Mesendoderm (in vitro differentiated cells): ENCODE results near the gene GPATCH3.
A peak's percentile ranks its signal among the peaks of the same experiment; 100 is the strongest.

Experiments
- DNase-seq: peaks from one replicate; pipeline ENCODE4 v3.0.0; 2013
- H2AK5ac ChIP-seq: 2 replicates; pipeline ENCODE4 v1.6.1; 2013; ENCODE audit warnings: low read length, inconsistent platforms
- H2BK120ac ChIP-seq: 2 replicates; pipeline ENCODE4 v1.6.1; 2013; ENCODE audit warnings: low read depth, mild to moderate bottlenecking, low read length, moderate library complexity, mixed read lengths
- H2BK15ac ChIP-seq: replicated peaks from 2 replicates; pipeline ENCODE4 v1.6.1; 2013; ENCODE audit warnings: low read depth, mild to moderate bottlenecking, moderate library complexity
- H2BK5ac ChIP-seq: 2 replicates; pipeline ENCODE4 v1.6.1; 2013; ENCODE audit warnings: low read length, inconsistent platforms
- H3K18ac ChIP-seq: 2 replicates; pipeline ENCODE4 v1.6.1; 2013; ENCODE audit warnings: mild to moderate bottlenecking, low read length, mixed read lengths
- H3K23ac ChIP-seq: one replicate; pipeline ENCODE4 v1.6.1; 2013; ENCODE audit warnings: low read length
- H3K27ac ChIP-seq: 2 replicates; pipeline ENCODE4 v1.5.1; 2013; ENCODE audit warnings: low read depth, mild to moderate bottlenecking, inconsistent platforms, low read length, moderate library complexity
- H3K27me3 ChIP-seq: 2 replicates; pipeline ENCODE4 v1.6.1; 2013; ENCODE audit warnings: low read length, control low read depth, mild to moderate bottlenecking, inconsistent platforms; ENCODE audit not compliant: insufficient read depth, poor library complexity
- H3K36me3 ChIP-seq: 2 replicates; pipeline ENCODE4 v1.6.1; 2013; ENCODE audit warnings: low read length, inconsistent platforms; ENCODE audit not compliant: control insufficient read depth, insufficient read depth
- H3K4ac ChIP-seq: one replicate; pipeline ENCODE4 v1.6.1; 2013; ENCODE audit warnings: low read depth, mild to moderate bottlenecking, low read length, moderate library complexity
- H3K4me1 ChIP-seq: 2 replicates; pipeline ENCODE4 v1.6.1; 2013; ENCODE audit warnings: low read depth, low read length, inconsistent platforms; ENCODE audit not compliant: control insufficient read depth
- H3K4me2 ChIP-seq: 2 replicates; pipeline ENCODE4 v1.6.1; 2013; ENCODE audit warnings: low read length
- H3K4me3 ChIP-seq: 2 replicates; pipeline ENCODE4 v1.5.1; 2013; ENCODE audit warnings: mild to moderate bottlenecking, low read length
- H3K56ac ChIP-seq: one replicate; pipeline ENCODE4 v1.6.1; 2013; ENCODE audit warnings: low read length
- H3K79me1 ChIP-seq: 2 replicates; pipeline ENCODE4 v1.6.1; 2013; ENCODE audit warnings: low read length, inconsistent platforms
- H3K79me2 ChIP-seq: 2 replicates; pipeline ENCODE4 v1.6.1; 2013; ENCODE audit warnings: mild to moderate bottlenecking, low read length; ENCODE audit not compliant: control insufficient read depth, insufficient read depth
- H3K9ac ChIP-seq: 2 replicates; pipeline ENCODE4 v1.6.1; 2013; ENCODE audit warnings: low read length, inconsistent platforms
- H4K5ac ChIP-seq: one replicate; pipeline ENCODE4 v1.6.1; 2013; ENCODE audit warnings: low read length
- H4K8ac ChIP-seq: one replicate; pipeline ENCODE4 v1.6.1; 2013; ENCODE audit warnings: low read depth, mild to moderate bottlenecking, control low read depth, low read length, moderate library complexity
- WGBS: extraction: QIAGEN DNeasy Blood & Tissue Kit; methylation state at CpG from one replicate; pipeline ENCODE4 v1.1.7; 2013; ENCODE audit warnings: low lambda C conversion rate, missing lambda C conversion rate; ENCODE audit not compliant: insufficient coverage; ENCODE audit errors: extremely low coverage; 5-methylcytosine and 5-hydroxymethylcytosine counted together

GPATCH3 gene

GRCh38 chr1:26912147-26912490, 11.9 kb upstream of the GPATCH3 start:
- WGBS = no CpG with 5 or more reads among the region's 2 CpGs
- no peak overlapping the region for H3K9ac ChIP-seq

GRCh38 chr1:26911399-26912146, 11.3 kb upstream of the GPATCH3 start:
- DNase-seq = no peak
- H3K4me1 ChIP-seq = no peaks in the 10 kb centered on the region
- no peak overlapping the region for H2BK120ac ChIP-seq
- no peak overlapping the region for H3K4ac ChIP-seq
- no peak overlapping the region for H3K18ac ChIP-seq
- H3K36me3 ChIP-seq = no peaks in the 10 kb centered on the region
- no peak overlapping the region for H3K4me2 ChIP-seq
- H3K56ac ChIP-seq = no peak overlapping the region
- H3K27me3 ChIP-seq = no peaks in the 10 kb centered on the region
- no peak overlapping the region for H3K9ac ChIP-seq
- no peaks in the 10 kb centered on the region for H3K79me2 ChIP-seq
- no peak overlapping the region for H4K5ac ChIP-seq
- H3K4me3 ChIP-seq = no peak overlapping the region
- H2BK5ac ChIP-seq = no peak overlapping the region
- H2BK15ac ChIP-seq = no peak overlapping the region
- no peak overlapping the region for H3K23ac ChIP-seq
- H4K8ac ChIP-seq = no peak overlapping the region
- H2AK5ac ChIP-seq = no peak overlapping the region
- WGBS = no CpG with 5 or more reads among the region's 8 CpGs
- H3K27ac ChIP-seq = no peak overlapping the region
- no peaks in the 10 kb centered on the region for H3K79me1 ChIP-seq

More at GRCh38 chr1:26912147-26912490, 11.9 kb upstream of the GPATCH3 start:
- no peak for DNase-seq
- H3K27ac ChIP-seq = no peak overlapping the region
- no peaks in the 10 kb centered on the region for H3K4me1 ChIP-seq
- no peaks in the 10 kb centered on the region for H3K79me2 ChIP-seq
- no peaks in the 10 kb centered on the region for H3K79me1 ChIP-seq
- H4K5ac ChIP-seq = no peak overlapping the region
- H2BK5ac ChIP-seq = no peak overlapping the region
- H3K36me3 ChIP-seq = no peaks in the 10 kb centered on the region
- no peak overlapping the region for H2BK15ac ChIP-seq
- no peak overlapping the region for H3K18ac ChIP-seq
- no peak overlapping the region for H3K4me2 ChIP-seq
- no peaks in the 10 kb centered on the region for H3K27me3 ChIP-seq
- H4K8ac ChIP-seq = no peak overlapping the region
- H3K4me3 ChIP-seq = no peak overlapping the region
- no peak overlapping the region for H2BK120ac ChIP-seq
- no peak overlapping the region for H3K56ac ChIP-seq
- no peak overlapping the region for H2AK5ac ChIP-seq
- H3K4ac ChIP-seq = no peak overlapping the region
- no peak overlapping the region for H3K23ac ChIP-seq

GRCh38 chr1:26910343-26911160, 10.3 kb upstream of the GPATCH3 start:
- H4K5ac ChIP-seq = no peak overlapping the region
- no peak overlapping the region for H3K23ac ChIP-seq
- H2BK15ac ChIP-seq = no peak overlapping the region
- no peak overlapping the region for H3K18ac ChIP-seq
- H2AK5ac ChIP-seq = no peak overlapping the region
- no peaks in the 10 kb centered on the region for H3K36me3 ChIP-seq
- no peak overlapping the region for H4K8ac ChIP-seq
- H2BK5ac ChIP-seq = no peak overlapping the region
- WGBS = no CpG with 5 or more reads among the region's 4 CpGs
- no peak for DNase-seq
- no peak overlapping the region for H3K27ac ChIP-seq
- no peak overlapping the region for H2BK120ac ChIP-seq
- H3K4ac ChIP-seq = no peak overlapping the region
- no peaks in the 10 kb centered on the region for H3K79me2 ChIP-seq
- no peak overlapping the region for H3K4me2 ChIP-seq
- H3K27me3 ChIP-seq = no peaks in the 10 kb centered on the region
- no peak overlapping the region for H3K4me3 ChIP-seq
- no peak overlapping the region for H3K9ac ChIP-seq
- H3K4me1 ChIP-seq = no peaks in the 10 kb centered on the region
- no peaks in the 10 kb centered on the region for H3K79me1 ChIP-seq
- H3K56ac ChIP-seq = no peak overlapping the region

- no peak overlapping the region for H3K27ac ChIP-seq
- H2BK120ac ChIP-seq = no peak overlapping the region
- H3K18ac ChIP-seq = no peak overlapping the region
- no CpG with 5 or more reads among the region's 3 CpGs for WGBS
- no peak overlapping the region for H2BK5ac ChIP-seq
- no peak overlapping the region for H4K5ac ChIP-seq
- no peak for DNase-seq
- H3K27me3 ChIP-seq = no peaks in the 10 kb centered on the region
- no peaks in the 10 kb centered on the region for H3K79me1 ChIP-seq
- no peak overlapping the region for H3K4me2 ChIP-seq
- no peaks in the 10 kb centered on the region for H3K36me3 ChIP-seq
- H3K79me2 ChIP-seq = no peaks in the 10 kb centered on the region
- no peak overlapping the region for H4K8ac ChIP-seq
- no peak overlapping the region for H3K56ac ChIP-seq
- H2BK15ac ChIP-seq = no peak overlapping the region
- no peaks in the 10 kb centered on the region for H3K4me1 ChIP-seq
- no peak overlapping the region for H3K9ac ChIP-seq
- H3K23ac ChIP-seq = no peak overlapping the region
- H3K4ac ChIP-seq = no peak overlapping the region
- H2AK5ac ChIP-seq = no peak overlapping the region
- H3K4me3 ChIP-seq = no peak overlapping the region
Measured at GRCh38 chr1:26909951-26910342, 9.7 kb upstream of the GPATCH3 start.

GRCh38 chr1:26907071-26907917, 7.0 kb upstream of the GPATCH3 start:
- H3K18ac ChIP-seq = no peak overlapping the region
- no peaks in the 10 kb centered on the region for H3K79me1 ChIP-seq
- no peak overlapping the region for H2BK120ac ChIP-seq
- no peak overlapping the region for H3K27ac ChIP-seq
- H4K8ac ChIP-seq = no peak overlapping the region
- H3K36me3 ChIP-seq = no peaks in the 10 kb centered on the region
- no peaks in the 10 kb centered on the region for H3K4me1 ChIP-seq
- H4K5ac ChIP-seq = no peak overlapping the region
- H2BK15ac ChIP-seq = no peak overlapping the region
- WGBS = no CpG with 5 or more reads among the region's 6 CpGs
- no peaks in the 10 kb centered on the region for H3K27me3 ChIP-seq
- no peaks in the 10 kb centered on the region for H3K79me2 ChIP-seq
- no peak overlapping the region for H3K4me3 ChIP-seq
- H3K23ac ChIP-seq = no peak overlapping the region
- H3K56ac ChIP-seq = no peak overlapping the region
- no peak overlapping the region for H3K4me2 ChIP-seq
- DNase-seq = peak; percentile 24
- H2BK5ac ChIP-seq = no peak overlapping the region
- no peak overlapping the region for H3K9ac ChIP-seq
- H2AK5ac ChIP-seq = no peak overlapping the region
- H3K4ac ChIP-seq = no peak overlapping the region
